ENCODE data around the gene TCN1. TPM values are rescaled to one million over a fixed set of nuclear protein-coding genes. Genes with fewer than 3 reads are reported as not detected.

Gene TCN1
- total and polyA plus RNA-seq, 9 of the 15 experiments (the other 6 are each of a cell fraction or from before 2014, with no cell fraction given): 0.63 to 25.9 (median 8.0) TPM

- TF ChIP-seq, protein P1, sequence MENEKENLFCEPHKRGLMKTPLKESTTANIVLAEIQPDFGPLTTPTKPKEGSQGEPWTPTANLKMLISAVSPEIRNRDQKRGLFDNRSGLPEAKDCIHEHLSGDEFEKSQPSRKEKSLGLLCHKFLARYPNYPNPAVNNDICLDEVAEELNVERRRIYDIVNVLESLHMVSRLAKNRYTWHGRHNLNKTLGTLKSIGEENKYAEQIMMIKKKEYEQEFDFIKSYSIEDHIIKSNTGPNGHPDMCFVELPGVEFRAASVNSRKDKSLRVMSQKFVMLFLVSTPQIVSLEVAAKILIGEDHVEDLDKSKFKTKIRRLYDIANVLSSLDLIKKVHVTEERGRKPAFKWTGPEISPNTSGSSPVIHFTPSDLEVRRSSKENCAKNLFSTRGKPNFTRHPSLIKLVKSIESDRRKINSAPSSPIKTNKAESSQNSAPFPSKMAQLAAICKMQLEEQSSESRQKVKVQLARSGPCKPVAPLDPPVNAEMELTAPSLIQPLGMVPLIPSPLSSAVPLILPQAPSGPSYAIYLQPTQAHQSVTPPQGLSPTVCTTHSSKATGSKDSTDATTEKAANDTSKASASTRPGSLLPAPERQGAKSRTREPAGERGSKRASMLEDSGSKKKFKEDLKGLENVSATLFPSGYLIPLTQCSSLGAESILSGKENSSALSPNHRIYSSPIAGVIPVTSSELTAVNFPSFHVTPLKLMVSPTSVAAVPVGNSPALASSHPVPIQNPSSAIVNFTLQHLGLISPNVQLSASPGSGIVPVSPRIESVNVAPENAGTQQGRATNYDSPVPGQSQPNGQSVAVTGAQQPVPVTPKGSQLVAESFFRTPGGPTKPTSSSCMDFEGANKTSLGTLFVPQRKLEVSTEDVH (IDR thresholded peaks at IDR 0.05; ENCODE audit: low read depth, partially characterized antibody): no peak
These were observed 17.3 kb upstream of the TCN1 start (continued) for GRCh38 chr11:59883597-59883996.

- H3K4me3 ChIP-seq: no peak overlapping the region
- no TSS peak for BruUV-seq (replicated peaks)
- DNase-seq (ENCODE audit: extremely low read depth in 1 of 4, low spot score in 3 of 4) (no peak), ATAC-seq (no peak), FAIRE-seq (no peak)
- WGBS (ENCODE audit: insufficient coverage, low coverage, missing lambda C conversion rate): 27% methylated on average over 1 of the region's 1 CpG
- no peak overlapping the region for H3K4me2 ChIP-seq (ENCODE audit: insufficient read depth, low read length)
- H3K27ac ChIP-seq (ENCODE audit: extremely low read depth, low read depth, low read length): no peak overlapping the region
- H4K20me1 ChIP-seq (replicated peaks; ENCODE audit: control insufficient read depth, insufficient read depth, low read length): no peaks in the 10 kb centered on the region
- no peaks in the 10 kb centered on the region for H3K9me3 ChIP-seq (replicated peaks; ENCODE audit: control insufficient read depth, insufficient read depth, low read depth, low read length)
- intact Hi-C loops (cut with micrococcal nuclease): no loop called here
- no peak overlapping the region for H3K9ac ChIP-seq (ENCODE audit: insufficient read depth in 1 of 2, low read depth in 2 of 2, low read length in 2 of 2)
- in situ Hi-C loops (cut with MboI): no loop called here
- no peaks in the 10 kb centered on the region for H3K36me3 ChIP-seq (ENCODE audit: control insufficient read depth, insufficient read depth, low read length)
- H2AFZ ChIP-seq (ENCODE audit: low read depth, low read length): no peak overlapping the region
- H3K79me2 ChIP-seq (ENCODE audit: control insufficient read depth, insufficient read depth, low read length): no peaks in the 10 kb centered on the region
- CTCF ChIA-PET (ENCODE audit: low intra/inter-chr PET ratio): no interaction called here
- no peaks in the 10 kb centered on the region for H3K27me3 ChIP-seq (ENCODE audit: control insufficient read depth in 2 of 2, insufficient read depth in 2 of 2, low read length in 2 of 2)
- POLR2A ChIA-PET: no interaction called here
- H3K4me1 ChIP-seq (replicated peaks in 1 of 2; ENCODE audit: control insufficient read depth in 2 of 2, insufficient read depth in 2 of 2, low read length in 2 of 2): no peaks in the 10 kb centered on the region; a peak in 1 of 5 replicates
- H3K9me1 ChIP-seq (ENCODE audit: control insufficient read depth, insufficient read depth, low read length): no peaks in the 10 kb centered on the region
- TF ChIP-seq ZNF165 (CRISPR knock-in tag; IDR thresholded peaks at IDR 0.05; ENCODE audit: borderline replicate concordance) (no peak), THRA (IDR thresholded peaks at IDR 0.05) (no peak), ZHX1 (conservative IDR thresholded peaks at IDR 0.05; ENCODE audit: low read length) (no peak), IRF2 (CRISPR knock-in tag; IDR thresholded peaks at IDR 0.05) (no peak), MXD1 (CRISPR knock-in tag; IDR thresholded peaks at IDR 0.05; ENCODE audit: borderline replicate concordance, poor library complexity, severe bottlenecking) (no peak), SMAD1 (IDR thresholded peaks at IDR 0.05; ENCODE audit: low read depth, low read length, partially characterized antibody) (no peak), GABPA (tag; conservative IDR thresholded peaks at IDR 0.05; ENCODE audit: low read depth) (no peak), SMAD3 (CRISPR knock-in tag; conservative IDR thresholded peaks at IDR 0.05) (no peak), SRF (CRISPR knock-in tag; IDR thresholded peaks at IDR 0.05) (no peak), ZBED1 (IDR thresholded peaks at IDR 0.05) (no peak), ZNF507 (tag; conservative IDR thresholded peaks at IDR 0.05) (no peak)
- TF ChIP-seq, protein P2, sequence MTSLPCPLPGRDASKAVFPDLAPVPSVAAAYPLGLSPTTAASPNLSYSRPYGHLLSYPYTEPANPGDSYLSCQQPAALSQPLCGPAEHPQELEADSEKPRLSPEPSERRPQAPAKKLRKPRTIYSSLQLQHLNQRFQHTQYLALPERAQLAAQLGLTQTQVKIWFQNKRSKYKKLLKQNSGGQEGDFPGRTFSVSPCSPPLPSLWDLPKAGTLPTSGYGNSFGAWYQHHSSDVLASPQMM (CRISPR knock-in tag; IDR thresholded peaks at IDR 0.05): no peak
These were observed 13.3 kb upstream of the TCN1 start for GRCh38 chr11:59879567-59879966.

Measured in K562 (cell line).